DOHH2 (cell line): ENCODE results near the gene FMNL2.

Experiments
- H3F3A ChIP-seq: fragments of 200-600 bp; sonication (generic), shearing (Covaris generic); 2 replicates; pipeline ENCODE4 v1.6.0; 2016; ENCODE audit warnings: antibody characterized with exemption, mild to moderate bottlenecking; ENCODE audit not compliant: control insufficient read depth, insufficient read depth
- H3K27ac ChIP-seq: fragments of 200-600 bp; sonication (generic); 2 replicates; pipeline ENCODE4 v1.5.1; 2014; ENCODE audit warnings: low read depth, mild to moderate bottlenecking, low read length, moderate library complexity
- H3K27me3 ChIP-seq: fragments of 200-600 bp; sonication (generic); 2 replicates; pipeline ENCODE4 v1.6.1; 2014; ENCODE audit warnings: mild to moderate bottlenecking, low read length, mixed read lengths; ENCODE audit not compliant: control insufficient read depth
- H3K36me3 ChIP-seq: fragments of 200-600 bp; sonication (generic); 2 replicates; pipeline ENCODE4 v1.6.1; 2014; ENCODE audit warnings: mild to moderate bottlenecking, low read length, moderate library complexity, mixed read lengths; ENCODE audit not compliant: control insufficient read depth
- H3K4me1 ChIP-seq: fragments of 200-600 bp; sonication (generic); 2 replicates; pipeline ENCODE4 v1.6.1; 2014; ENCODE audit warnings: mild to moderate bottlenecking, low read length, mixed read lengths; ENCODE audit not compliant: control insufficient read depth
- H3K4me2 ChIP-seq: fragments of 200-600 bp; sonication (generic); 2 replicates; pipeline ENCODE4 v1.6.0; 2014; ENCODE audit warnings: mild to moderate bottlenecking, low read length, moderate library complexity
- H3K4me3 ChIP-seq: fragments of 200-600 bp; sonication (generic); 2 replicates; pipeline ENCODE4 v1.5.1; 2014; ENCODE audit warnings: mild to moderate bottlenecking, low read length, mixed read lengths
- H3K79me2 ChIP-seq: fragments of 200-600 bp; sonication (generic); 2 replicates; pipeline ENCODE4 v1.6.1; 2014; ENCODE audit warnings: mild to moderate bottlenecking, low read length, mixed read lengths; ENCODE audit not compliant: control insufficient read depth
- H3K9me2 ChIP-seq: fragments of 200-600 bp; sonication (generic); replicated peaks from 2 replicates; pipeline ENCODE4 v1.6.1; 2014; ENCODE audit warnings: mild to moderate bottlenecking, low read length, mixed read lengths; ENCODE audit not compliant: control insufficient read depth
- H3K9me3 ChIP-seq: fragments of 200-600 bp; sonication (generic); 2 replicates; pipeline ENCODE4 v1.6.1; 2014; ENCODE audit warnings: antibody characterized with exemption, low read length, mixed read lengths; ENCODE audit not compliant: control insufficient read depth, insufficient read depth
- H4K20me1 ChIP-seq: fragments of 200-600 bp; sonication (generic); 2 replicates; pipeline ENCODE4 v1.6.0; 2014; ENCODE audit warnings: low read depth, mild to moderate bottlenecking, antibody characterized with exemption, low read length, moderate library complexity; ENCODE audit not compliant: control insufficient read depth, insufficient read depth
- EZH2phosphoT487 ChIP-seq: fragments of 200-600 bp; sonication (generic); IDR thresholded peaks from 2 replicates; pipeline ENCODE4 v1.6.1; 2017; ENCODE audit warnings: borderline replicate concordance, mild to moderate bottlenecking, antibody characterized with exemption, low read length, moderate library complexity, mixed read lengths
- TF ChIP-seq, protein P1 (sequence below): fragments of 200-600 bp; sonication (generic); IDR thresholded peaks from one replicate; pipeline ENCODE4 v1.5.1; 2014; ENCODE audit warnings: antibody characterized with exemption, mild to moderate bottlenecking, low read depth, low read length; ENCODE audit not compliant: poor library complexity, severe bottlenecking

FMNL2 gene

GRCh38 chr2:152458441-152458940 is 123.5 kb downstream of the FMNL2 start:
- no peak overlapping the region for H3K4me2 ChIP-seq
- no peak for TF ChIP-seq EZH2phosphoT487
- TF ChIP-seq, protein P1, sequence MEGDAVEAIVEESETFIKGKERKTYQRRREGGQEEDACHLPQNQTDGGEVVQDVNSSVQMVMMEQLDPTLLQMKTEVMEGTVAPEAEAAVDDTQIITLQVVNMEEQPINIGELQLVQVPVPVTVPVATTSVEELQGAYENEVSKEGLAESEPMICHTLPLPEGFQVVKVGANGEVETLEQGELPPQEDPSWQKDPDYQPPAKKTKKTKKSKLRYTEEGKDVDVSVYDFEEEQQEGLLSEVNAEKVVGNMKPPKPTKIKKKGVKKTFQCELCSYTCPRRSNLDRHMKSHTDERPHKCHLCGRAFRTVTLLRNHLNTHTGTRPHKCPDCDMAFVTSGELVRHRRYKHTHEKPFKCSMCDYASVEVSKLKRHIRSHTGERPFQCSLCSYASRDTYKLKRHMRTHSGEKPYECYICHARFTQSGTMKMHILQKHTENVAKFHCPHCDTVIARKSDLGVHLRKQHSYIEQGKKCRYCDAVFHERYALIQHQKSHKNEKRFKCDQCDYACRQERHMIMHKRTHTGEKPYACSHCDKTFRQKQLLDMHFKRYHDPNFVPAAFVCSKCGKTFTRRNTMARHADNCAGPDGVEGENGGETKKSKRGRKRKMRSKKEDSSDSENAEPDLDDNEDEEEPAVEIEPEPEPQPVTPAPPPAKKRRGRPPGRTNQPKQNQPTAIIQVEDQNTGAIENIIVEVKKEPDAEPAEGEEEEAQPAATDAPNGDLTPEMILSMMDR, result no peak
- no peaks in the 10 kb centered on the region for H3K27me3 ChIP-seq
- no peak overlapping the region for H3K4me3 ChIP-seq
- H3F3A ChIP-seq, result no peaks in the 10 kb centered on the region
- H3K4me1 ChIP-seq, result no peaks in the 10 kb centered on the region
- H3K9me2 ChIP-seq, result no peaks in the 10 kb centered on the region
- H4K20me1 ChIP-seq, result no peaks in the 10 kb centered on the region
- H3K27ac ChIP-seq, result no peak overlapping the region
- no peaks in the 10 kb centered on the region for H3K36me3 ChIP-seq
- no peaks in the 10 kb centered on the region for H3K79me2 ChIP-seq
- H3K9me3 ChIP-seq, result no peaks in the 10 kb centered on the region

GRCh38 chr2:152459091-152459490 is 124.1 kb downstream of the FMNL2 start:
- H3K4me3 ChIP-seq, result no peak overlapping the region
- no peaks in the 10 kb centered on the region for H3K4me1 ChIP-seq
- no peak overlapping the region for H3K27ac ChIP-seq
- no peaks in the 10 kb centered on the region for H4K20me1 ChIP-seq
- no peaks in the 10 kb centered on the region for H3K36me3 ChIP-seq
- H3K79me2 ChIP-seq, result no peaks in the 10 kb centered on the region
- H3K4me2 ChIP-seq, result no peak overlapping the region
- TF ChIP-seq, protein P1, result no peak
- TF ChIP-seq EZH2phosphoT487, result no peak
- H3K9me3 ChIP-seq, result no peaks in the 10 kb centered on the region
- H3K9me2 ChIP-seq, result no peaks in the 10 kb centered on the region
- no peaks in the 10 kb centered on the region for H3K27me3 ChIP-seq
- H3F3A ChIP-seq, result no peaks in the 10 kb centered on the region

DNA sequence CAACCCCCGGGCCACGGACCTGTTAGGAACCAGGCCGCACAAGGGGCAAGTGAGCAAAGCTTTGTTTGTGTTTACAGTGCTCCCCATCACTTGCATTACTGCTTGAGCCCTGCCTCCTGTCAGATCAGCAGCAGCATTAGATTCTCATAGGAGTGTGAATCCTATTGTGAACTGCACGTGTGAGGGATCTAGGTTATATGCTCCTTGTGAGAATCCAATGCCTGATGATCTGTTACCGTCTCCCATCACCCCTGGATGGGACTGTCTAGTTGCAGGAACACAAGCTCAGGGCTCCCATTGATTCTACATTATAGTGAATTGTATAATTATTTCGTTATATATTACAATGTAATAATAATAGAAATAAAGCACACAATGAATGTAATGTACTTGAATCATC is 125.6 kb downstream of the FMNL2 start:
- no peak overlapping the region for H3K27ac ChIP-seq
- no peaks in the 10 kb centered on the region for H3K79me2 ChIP-seq
- H3K27me3 ChIP-seq, result no peaks in the 10 kb centered on the region
- no peaks in the 10 kb centered on the region for H3K9me2 ChIP-seq
- no peak overlapping the region for H3K4me2 ChIP-seq
- TF ChIP-seq, protein P1, result no peak
- TF ChIP-seq EZH2phosphoT487, result no peak
- H3K4me1 ChIP-seq, result no peaks in the 10 kb centered on the region
- no peaks in the 10 kb centered on the region for H3F3A ChIP-seq
- no peaks in the 10 kb centered on the region for H3K36me3 ChIP-seq
- H3K4me3 ChIP-seq, result no peak overlapping the region
- no peaks in the 10 kb centered on the region for H3K9me3 ChIP-seq
- no peaks in the 10 kb centered on the region for H4K20me1 ChIP-seq
